ENCODE data around the gene BLACAT1. TPM values are rescaled to one million over a fixed set of nuclear protein-coding genes. Genes with fewer than 3 reads are reported as not detected.

The BLACAT1 gene
- polyA plus RNA-seq, 3 donors, result not detected

DNA sequence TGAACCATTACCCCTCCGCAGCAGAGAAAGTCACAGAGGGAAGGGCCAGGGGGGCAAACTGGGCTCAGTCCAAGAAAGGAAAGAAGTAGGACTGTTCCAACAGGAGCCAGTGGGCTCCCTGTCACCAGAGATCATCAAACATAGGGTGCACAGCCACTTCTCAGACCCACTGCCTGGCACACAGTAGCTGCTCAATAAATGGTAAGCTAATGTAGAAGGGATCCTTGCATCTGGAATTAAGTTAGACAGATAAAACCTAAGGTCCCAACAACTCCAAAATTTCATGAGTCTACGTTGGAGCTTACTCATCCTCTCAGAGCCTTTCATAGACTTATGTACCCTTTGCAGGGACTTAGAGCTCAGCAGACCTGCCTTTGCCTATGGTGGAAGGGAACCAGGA lies 3.5 kb downstream of the BLACAT1 start:
- H3K4me1 ChIP-seq (ENCODE audit: control insufficient read depth in 1 of 2, insufficient read depth in 2 of 2, low read length in 2 of 2), result peaks cover 0 to 8% of the 10 kb centered on the region in 2 donors
- no peak overlapping the region for H3K9ac ChIP-seq (ENCODE audit: insufficient read depth, low read length, poor library complexity, severe bottlenecking)
- peaks cover 6% of the 10 kb centered on the region for H3K4me1 Mint-ChIP-seq
- no peaks in the 10 kb centered on the region for H3K36me3 ChIP-seq (replicated peaks in 1 of 2; ENCODE audit: control insufficient read depth in 1 of 2, insufficient read depth in 2 of 2, low read length in 2 of 2)
- no peaks in the 10 kb centered on the region for H3K36me3 Mint-ChIP-seq
- H4K20me1 ChIP-seq (ENCODE audit: insufficient read depth, low read length), result no peaks in the 10 kb centered on the region
- H3K27ac ChIP-seq (ENCODE audit: low read depth in 1 of 2, low read length in 2 of 2), result no peak overlapping the region
- 100% methylated on average over 1 of the region's 2 CpGs for WGBS (ENCODE audit: insufficient coverage)
- peaks cover 33 to 71% of the 10 kb centered on the region in 2 donors for H3K27me3 ChIP-seq (ENCODE audit: control insufficient read depth in 2 of 2, insufficient read depth in 2 of 2, low read length in 2 of 2)
- peaks cover 0 to 10% (median 0%) of the 10 kb centered on the region in 7 donors for H3K9me3 Mint-ChIP-seq
- no peak overlapping the region for H3K27ac Mint-ChIP-seq
- intact Hi-C loops (cut with micrococcal nuclease), result no loop called here
- no peak for DNase-seq
- H3K4me3 Mint-ChIP-seq, result no peak overlapping the region
- peaks cover 56 to 74% (median 61%) of the 10 kb centered on the region in 3 donors for H3K27me3 Mint-ChIP-seq (ENCODE audit: low read depth in 3 of 3)
- H3K4me2 ChIP-seq (replicated peaks; ENCODE audit: extremely low read depth, low read length, poor library complexity, severe bottlenecking), result no peak overlapping the region
- TF ChIP-seq, protein P1, sequence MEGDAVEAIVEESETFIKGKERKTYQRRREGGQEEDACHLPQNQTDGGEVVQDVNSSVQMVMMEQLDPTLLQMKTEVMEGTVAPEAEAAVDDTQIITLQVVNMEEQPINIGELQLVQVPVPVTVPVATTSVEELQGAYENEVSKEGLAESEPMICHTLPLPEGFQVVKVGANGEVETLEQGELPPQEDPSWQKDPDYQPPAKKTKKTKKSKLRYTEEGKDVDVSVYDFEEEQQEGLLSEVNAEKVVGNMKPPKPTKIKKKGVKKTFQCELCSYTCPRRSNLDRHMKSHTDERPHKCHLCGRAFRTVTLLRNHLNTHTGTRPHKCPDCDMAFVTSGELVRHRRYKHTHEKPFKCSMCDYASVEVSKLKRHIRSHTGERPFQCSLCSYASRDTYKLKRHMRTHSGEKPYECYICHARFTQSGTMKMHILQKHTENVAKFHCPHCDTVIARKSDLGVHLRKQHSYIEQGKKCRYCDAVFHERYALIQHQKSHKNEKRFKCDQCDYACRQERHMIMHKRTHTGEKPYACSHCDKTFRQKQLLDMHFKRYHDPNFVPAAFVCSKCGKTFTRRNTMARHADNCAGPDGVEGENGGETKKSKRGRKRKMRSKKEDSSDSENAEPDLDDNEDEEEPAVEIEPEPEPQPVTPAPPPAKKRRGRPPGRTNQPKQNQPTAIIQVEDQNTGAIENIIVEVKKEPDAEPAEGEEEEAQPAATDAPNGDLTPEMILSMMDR (IDR thresholded peaks at IDR 0.05), result no peak
- peaks cover 0 to 9% of the 10 kb centered on the region in 2 donors for H3K9me3 ChIP-seq (replicated peaks in 1 of 2; ENCODE audit: control insufficient read depth in 1 of 2, insufficient read depth in 1 of 2, low read length in 2 of 2)
- H2AFZ ChIP-seq (ENCODE audit: insufficient read depth, low read depth, low read length, poor library complexity, severe bottlenecking), result no peak overlapping the region
- H3K79me2 ChIP-seq (ENCODE audit: insufficient read depth, low read length), result no peaks in the 10 kb centered on the region
- H3K4me3 ChIP-seq (replicated peaks in 1 of 3; ENCODE audit: low read depth in 2 of 3, low read length in 3 of 3), result no peak overlapping the region

DNA sequence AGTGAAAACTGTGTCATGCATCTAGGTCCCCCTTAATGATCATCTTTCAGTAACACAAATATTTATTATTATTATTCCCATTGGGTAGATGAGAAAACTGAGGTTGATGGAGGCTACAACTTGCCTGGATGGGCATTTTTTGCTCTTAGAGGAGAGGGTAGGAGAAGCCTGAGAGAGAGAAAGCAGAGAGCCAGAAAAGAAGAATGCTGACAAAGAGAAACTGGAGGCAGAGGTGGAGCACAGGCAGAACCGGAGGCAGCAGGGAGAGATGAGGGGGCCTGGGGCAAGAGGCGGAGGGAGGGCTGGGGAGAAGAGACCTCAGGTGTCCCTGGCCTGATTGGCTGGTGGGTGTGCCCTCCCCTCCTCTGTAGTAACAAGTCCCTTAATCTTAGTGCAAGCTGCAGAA lies 4.1 kb downstream of the BLACAT1 start:
- Mint-ChIP-seq H3K9me3 (peaks cover 0 to 10% (median 0%) of the 10 kb centered on the region in 7 donors), H3K4me1 (peaks cover 6% of the 10 kb centered on the region), H3K4me3 (no peak overlapping the region), H3K36me3 (no peaks in the 10 kb centered on the region), H3K27ac (no peak overlapping the region), H3K27me3 (ENCODE audit: low read depth in 3 of 3) (peaks cover 57 to 70% (median 60%) of the 10 kb centered on the region in 3 donors)
- Histone ChIP-seq H3K4me2 (replicated peaks; ENCODE audit: extremely low read depth, low read length, poor library complexity, severe bottlenecking) (no peak overlapping the region), H3K4me1 (ENCODE audit: control insufficient read depth in 1 of 2, insufficient read depth in 2 of 2, low read length in 2 of 2) (peaks cover 0 to 6% of the 10 kb centered on the region in 2 donors), H3K27ac (ENCODE audit: low read depth in 1 of 2, low read length in 2 of 2) (no peak overlapping the region), H3K4me3 (replicated peaks in 1 of 3; ENCODE audit: low read depth in 2 of 3, low read length in 3 of 3) (no peak overlapping the region), H4K20me1 (ENCODE audit: insufficient read depth, low read length) (no peaks in the 10 kb centered on the region), H3K9ac (ENCODE audit: insufficient read depth, low read length, poor library complexity, severe bottlenecking) (no peak overlapping the region), H2AFZ (ENCODE audit: insufficient read depth, low read depth, low read length, poor library complexity, severe bottlenecking) (no peak overlapping the region), H3K36me3 (replicated peaks in 1 of 2; ENCODE audit: control insufficient read depth in 1 of 2, insufficient read depth in 2 of 2, low read length in 2 of 2) (no peaks in the 10 kb centered on the region), H3K9me3 (replicated peaks in 1 of 2; ENCODE audit: control insufficient read depth in 1 of 2, insufficient read depth in 1 of 2, low read length in 2 of 2) (peaks cover 0 to 9% of the 10 kb centered on the region in 2 donors), H3K27me3 (ENCODE audit: control insufficient read depth in 2 of 2, insufficient read depth in 2 of 2, low read length in 2 of 2) (peaks cover 33 to 67% of the 10 kb centered on the region in 2 donors), H3K79me2 (ENCODE audit: insufficient read depth, low read length) (no peaks in the 10 kb centered on the region)
- no CpG with 5 or more reads among the region's 2 CpGs for WGBS (ENCODE audit: insufficient coverage)
- DNase-seq, result no peak
- TF ChIP-seq, protein P1 (IDR thresholded peaks at IDR 0.05), result no peak
- intact Hi-C loops (cut with micrococcal nuclease), result no loop called here

Data from CD14-positive monocyte (primary cell).